PFSK-1 (cell line): ENCODE results near the gene FGD4.

Experiments
- POLR2AphosphoS5 ChIP-seq: IDR thresholded peaks from 2 replicates; pipeline ENCODE4 v1.6.1; 2012; ENCODE audit warnings: low read depth, mild to moderate bottlenecking, control low read depth, low read length, moderate library complexity
- SIN3A ChIP-seq: IDR thresholded peaks from 2 replicates; pipeline ENCODE4 v1.6.1; 2012; ENCODE audit warnings: mild to moderate bottlenecking, low read length, moderate library complexity, borderline replicate concordance; ENCODE audit not compliant: insufficient read depth

DNA sequence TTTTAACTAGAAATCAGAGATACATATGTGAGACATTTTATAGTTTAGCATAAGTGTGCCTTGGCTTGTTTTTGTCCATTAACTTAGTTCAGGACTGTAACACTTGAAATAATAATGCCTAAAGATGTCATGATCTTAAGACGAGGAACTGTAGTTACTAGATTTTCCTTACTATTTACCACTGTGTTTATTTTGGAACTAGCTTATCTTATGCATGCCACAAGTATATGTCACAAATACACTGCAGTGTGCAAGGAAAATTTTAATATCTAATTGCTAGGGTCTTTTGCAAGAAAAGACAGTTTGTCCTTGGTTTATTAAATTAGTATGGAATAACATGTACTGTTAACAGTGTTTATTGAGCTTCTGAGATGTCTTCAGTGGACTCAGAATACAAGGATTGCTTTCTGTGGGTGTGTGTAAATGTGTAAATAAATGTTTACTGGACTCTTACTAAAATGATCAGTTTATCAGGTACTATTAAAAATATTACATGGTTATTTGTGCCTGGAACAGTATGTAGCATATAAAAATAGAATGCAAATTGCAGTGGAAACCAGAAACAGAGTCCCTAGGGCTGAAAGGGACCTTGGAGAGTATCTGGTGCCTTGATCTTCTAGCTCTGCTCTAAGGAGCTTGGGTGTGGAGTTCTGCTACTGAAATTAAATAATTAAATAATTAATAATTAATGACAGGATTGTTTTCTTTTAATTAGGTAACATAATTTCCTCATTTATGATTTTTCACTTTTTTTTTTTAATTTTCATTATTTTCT, 58.1 kb downstream of the FGD4 start:
- TF ChIP-seq SIN3A (no peak), POLR2AphosphoS5 (no peak)
